Esophagus muscularis mucosa (tissue), 4 donors: Measurements from ENCODE around the gene FEZF2.

ENCODE experiments used
- CTCF ChIP-seq, 3 experiments: fragments of 200-600 bp in 2 of 3; fragments of 450-650 bp in 1 of 3; sonication (generic) in 2 of 3; IDR thresholded peaks; one replicate each; pipeline ENCODE4 v1.5.1; 2017 to 2019; ENCODE audit warnings: antibody characterized with exemption in 3 of 3, mild to moderate bottlenecking in 2 of 3, moderate library complexity in 1 of 3
- EP300 ChIP-seq: sonication (generic); formaldehyde crosslinking; IDR thresholded peaks from one replicate; pipeline ENCODE4 v1.6.1; 2017; ENCODE audit warnings: antibody characterized with exemption
- POLR2A ChIP-seq: fragments of 450-650 bp; IDR thresholded peaks from one replicate; pipeline ENCODE4 v1.6.1; 2017; ENCODE audit warnings: antibody characterized with exemption, moderate library complexity, mild to moderate bottlenecking, low read depth
- POLR2AphosphoS5 ChIP-seq, 2 donors: sonication (generic); formaldehyde crosslinking; IDR thresholded peaks; one replicate each; pipeline ENCODE4 v1.6.1; 2017; ENCODE audit warnings: antibody characterized with exemption in 2 of 2

DNA sequence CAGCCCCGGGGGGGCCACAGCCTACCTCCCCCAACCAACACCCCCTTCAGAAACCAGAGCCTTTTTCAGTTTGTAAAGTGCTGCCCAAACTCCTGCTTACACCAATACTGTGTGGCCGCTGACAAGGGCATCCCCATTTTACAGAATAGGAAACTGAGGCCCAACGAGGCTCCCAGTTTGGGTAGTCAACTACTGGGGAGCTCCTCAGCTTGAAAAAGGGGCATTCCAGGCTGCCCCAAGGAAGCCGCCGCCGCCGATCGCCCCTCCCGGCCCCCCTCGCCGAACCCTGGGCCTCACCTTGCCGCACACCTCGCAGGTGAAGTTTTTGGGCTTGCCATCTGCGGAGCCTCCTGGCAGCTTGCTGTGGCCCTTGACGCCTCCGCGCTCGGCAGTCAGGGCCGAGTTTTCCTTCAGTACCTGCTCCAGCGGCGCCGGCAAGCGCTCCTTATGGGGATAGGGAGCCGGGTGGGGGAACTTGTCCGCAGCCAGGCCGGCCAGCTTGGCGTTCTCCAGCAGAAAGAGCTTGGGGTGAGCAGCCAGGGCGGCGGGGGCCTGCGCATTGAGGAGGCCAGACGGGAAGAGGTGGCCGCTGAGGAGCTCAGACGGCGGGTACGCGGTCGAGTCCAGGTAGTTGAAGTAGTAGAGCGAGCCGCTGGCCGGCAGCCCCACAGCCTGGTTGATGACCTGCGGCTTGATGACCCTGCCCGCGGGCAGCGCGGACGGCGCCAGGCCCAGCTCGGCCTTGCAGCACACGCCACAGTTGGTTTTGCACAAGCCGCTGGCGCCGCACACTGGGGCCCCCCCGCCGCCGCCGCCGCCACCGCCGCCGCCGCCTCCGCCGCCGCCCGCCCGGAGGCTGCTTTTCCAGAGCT, 1.4 kb downstream of the FEZF2 start:
- TF ChIP-seq CTCF (IDR thresholded peaks at IDR 0.05) (no peak), EP300 (no peak), POLR2A (no peak), POLR2AphosphoS5 (IDR thresholded peaks at IDR 0.05) (no peak)
